Colonic mucosa (tissue), 4 donors: ENCODE results near the gene ARHGAP29. TPM values are rescaled to one million over a fixed set of nuclear protein-coding genes. Genes with fewer than 3 reads are reported as not detected.
"Not testable (repeated sequence)": the region's sequence is repeated elsewhere in the genome, so short reads cannot be mapped to it uniquely, and the experiment has no call there.

Experiments
- DNase-seq: peaks from one replicate; pipeline ENCODE4 v3.0.0-alpha.2; 2020
- H3K27ac ChIP-seq: fragments of 200-600 bp; one replicate; pipeline ENCODE4 v1.8.0; 2021
- H3K27me3 ChIP-seq: fragments of 200-600 bp; one replicate; pipeline ENCODE4 v1.8.0; 2021
- H3K36me3 ChIP-seq: fragments of 200-600 bp; one replicate; pipeline ENCODE4 v1.8.0; 2021
- H3K4me1 ChIP-seq: fragments of 200-600 bp; one replicate; pipeline ENCODE4 v1.8.0; 2021; ENCODE audit warnings: mild to moderate bottlenecking
- H3K4me3 ChIP-seq: fragments of 200-600 bp; one replicate; pipeline ENCODE4 v1.8.0; 2021
- H3K9ac ChIP-seq, 2 donors: one replicate each; pipeline ENCODE4 v1.7.0; 2013; ENCODE audit warnings: control low read depth in 2 of 2, low read depth in 2 of 2, low read length in 2 of 2
- H3K9me3 ChIP-seq: fragments of 200-600 bp; one replicate; pipeline ENCODE4 v1.8.0; 2021
- CTCF ChIP-seq: fragments of 200-600 bp; IDR thresholded peaks from one replicate; pipeline ENCODE4 v1.8.0; 2022; ENCODE audit warnings: antibody characterized with exemption, mild to moderate bottlenecking
- intact Hi-C: fragments of 100-400 bp; cut with DNase I; formaldehyde crosslinking; loops from one replicate; pipeline ENCODE4 v1.14.1; 2022
- total RNA-seq, 2 donors: library from RNA; stranded (reverse); fragmentation: NEBNext Ultra II Directional in 1 of 2; extraction: Animal tissue kit (Norgen Biotek cat#: 25700) in 1 of 2; gene quantifications; one replicate each; pipeline ENCODE4 v1.2.1, GENCODE V29; 2021
- donor health status: healthy.
- donor health status: DM: no; HTN: no; CAD: no.
- donor health status: DM: no; HTN: no; CAD: no.

The ARHGAP29 gene
- total RNA-seq, 2 donors from 2014 or later: 2.5 to 8.6 TPM

GRCh38 chr1:94156096-94156625 lies 81.2 kb downstream of the ARHGAP29 start:
- no peak overlapping the region for H3K9ac ChIP-seq
- no peaks in the 10 kb centered on the region for H3K9me3 ChIP-seq
- intact Hi-C loops: no loop called here
- H3K27ac ChIP-seq: no peak overlapping the region
- H3K36me3 ChIP-seq: no peaks in the 10 kb centered on the region
- no peak for DNase-seq
- no peak for TF ChIP-seq CTCF
- no peaks in the 10 kb centered on the region for H3K4me1 ChIP-seq
- H3K27me3 ChIP-seq: no peaks in the 10 kb centered on the region
- H3K4me3 ChIP-seq: no peak overlapping the region

GRCh38 chr1:94154989-94155388 lies 82.4 kb downstream of the ARHGAP29 start:
- Histone ChIP-seq H3K9me3 (no peaks in the 10 kb centered on the region), H3K36me3 (no peaks in the 10 kb centered on the region), H3K4me3 (no peak overlapping the region), H3K4me1 (no peaks in the 10 kb centered on the region), H3K27ac (no peak overlapping the region), H3K9ac (no peak overlapping the region), H3K27me3 (no peaks in the 10 kb centered on the region)
- intact Hi-C loops: no loop called here
- no peak for DNase-seq
- TF ChIP-seq CTCF: no peak

GRCh38 chr1:94153133-94153532 lies 84.3 kb downstream of the ARHGAP29 start:
- Histone ChIP-seq H3K27ac (no peak overlapping the region), H3K9ac (no peak overlapping the region), H3K36me3 (no peaks in the 10 kb centered on the region), H3K4me1 (no peaks in the 10 kb centered on the region), H3K4me3 (no peak overlapping the region), H3K27me3 (no peaks in the 10 kb centered on the region), H3K9me3 (no peaks in the 10 kb centered on the region)
- no peak for TF ChIP-seq CTCF
- DNase-seq: no peak
- intact Hi-C loops: no loop called here

GRCh38 chr1:94149166-94149565 lies 88.2 kb downstream of the ARHGAP29 start:
- H3K27me3 ChIP-seq, H3K4me3 ChIP-seq, H3K4me1 ChIP-seq, H3K36me3 ChIP-seq, H3K9me3 ChIP-seq, intact Hi-C loops, DNase-seq, H3K27ac ChIP-seq, H3K9ac ChIP-seq: not testable (repeated sequence)

- no peaks in the 10 kb centered on the region for H3K36me3 ChIP-seq
- H3K4me3 ChIP-seq: no peak overlapping the region
- no peak for DNase-seq
- no peak overlapping the region for H3K27ac ChIP-seq
- no peaks in the 10 kb centered on the region for H3K27me3 ChIP-seq
- H3K4me1 ChIP-seq: no peaks in the 10 kb centered on the region
- no peak for TF ChIP-seq CTCF
- no peaks in the 10 kb centered on the region for H3K9me3 ChIP-seq
- intact Hi-C loops: no loop called here
- no peak overlapping the region for H3K9ac ChIP-seq
Measured at GRCh38 chr1:94146273-94146672, 91.1 kb downstream of the ARHGAP29 start.

GRCh38 chr1:94144836-94145235 lies 92.5 kb downstream of the ARHGAP29 start:
- H3K27me3 ChIP-seq: no peaks in the 10 kb centered on the region
- no peak overlapping the region for H3K4me3 ChIP-seq
- TF ChIP-seq CTCF: no peak
- intact Hi-C loops: no loop called here
- H3K9ac ChIP-seq: no peak overlapping the region
- DNase-seq: no peak
- no peaks in the 10 kb centered on the region for H3K4me1 ChIP-seq
- H3K9me3 ChIP-seq: no peaks in the 10 kb centered on the region
- H3K36me3 ChIP-seq: no peaks in the 10 kb centered on the region
- H3K27ac ChIP-seq: no peak overlapping the region
